HG03135 (cell line): ENCODE data around the gene C1orf116.

Experiments used
- ATAC-seq: cut with Tn5 transposase; IDR thresholded peaks from one replicate; pipeline ENCODE4 v1.9.1; 2021; ENCODE audit warnings: mild to moderate bottlenecking, moderate library complexity; ENCODE audit not compliant: unreplicated experiment

The C1orf116 gene

DNA sequence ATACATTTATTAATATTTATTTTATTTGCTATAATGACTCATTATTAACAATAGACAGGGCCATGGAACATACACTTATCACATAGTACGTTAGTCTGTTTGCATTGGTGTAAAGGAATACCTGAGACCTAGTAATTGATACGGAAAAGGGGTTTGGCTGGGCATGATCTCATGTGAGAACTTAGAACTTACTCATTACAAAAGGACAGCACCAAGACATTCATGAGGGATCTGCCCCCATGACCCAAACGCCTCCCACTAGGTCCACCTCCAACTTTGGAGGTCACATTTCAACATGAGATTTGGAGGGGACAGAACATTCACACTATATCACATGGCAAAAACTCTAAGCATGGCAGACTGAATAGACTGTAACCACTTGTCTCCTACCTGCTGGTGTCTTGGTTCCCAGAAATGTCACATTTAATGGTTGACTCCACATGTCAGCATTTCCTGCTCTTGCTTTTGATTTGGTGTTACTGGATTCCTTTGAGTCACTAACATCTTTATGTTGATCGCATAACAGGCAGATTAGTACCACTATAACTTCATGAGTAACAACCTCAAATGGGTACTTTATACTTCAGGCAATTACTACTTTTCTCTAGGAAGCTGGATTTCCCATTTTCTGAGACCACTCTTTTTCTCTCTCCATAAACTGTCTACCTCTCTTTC, 3.5 kb upstream of the C1orf116 start:
- ATAC-seq, result no peak

DNA sequence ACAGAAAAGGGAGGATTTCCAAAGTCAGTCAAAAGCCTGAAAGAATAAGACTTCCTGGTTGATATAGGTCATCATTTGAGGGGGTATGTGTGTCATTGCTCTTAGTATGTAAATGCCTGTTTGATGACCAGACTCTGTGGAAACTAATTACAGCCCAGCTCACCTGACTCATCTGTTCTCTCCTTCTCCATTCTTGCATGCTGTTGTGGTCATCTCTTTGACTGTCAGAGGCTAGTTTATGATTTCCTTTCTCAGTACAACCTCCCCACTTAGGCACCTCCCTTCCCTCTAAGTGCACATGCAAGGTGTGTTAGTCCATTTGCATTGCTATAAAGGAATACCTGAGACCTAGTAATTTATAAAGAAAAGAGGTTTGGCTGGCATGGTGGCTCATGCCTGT, 2.4 kb upstream of the C1orf116 start:
- ATAC-seq, result no peak

DNA sequence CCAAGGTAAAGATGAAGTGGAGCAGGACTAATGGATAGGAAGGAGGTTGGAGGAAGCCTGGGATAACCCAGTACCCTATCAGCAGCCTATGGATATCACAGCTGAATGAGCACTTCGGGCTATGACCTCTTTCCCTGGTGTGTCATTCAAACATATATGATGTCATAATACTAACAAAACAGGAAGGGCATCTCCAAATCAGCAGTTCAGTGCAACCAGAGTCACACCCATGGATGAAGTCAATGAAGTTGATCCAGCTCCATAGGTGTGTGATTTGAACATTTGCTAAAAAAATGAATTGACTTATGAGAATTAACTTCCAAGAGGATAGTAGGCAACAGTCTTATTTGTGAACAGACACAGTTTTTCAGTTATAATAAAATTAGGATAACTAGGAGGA, 1.7 kb upstream of the C1orf116 start:
- ATAC-seq, result no peak

DNA sequence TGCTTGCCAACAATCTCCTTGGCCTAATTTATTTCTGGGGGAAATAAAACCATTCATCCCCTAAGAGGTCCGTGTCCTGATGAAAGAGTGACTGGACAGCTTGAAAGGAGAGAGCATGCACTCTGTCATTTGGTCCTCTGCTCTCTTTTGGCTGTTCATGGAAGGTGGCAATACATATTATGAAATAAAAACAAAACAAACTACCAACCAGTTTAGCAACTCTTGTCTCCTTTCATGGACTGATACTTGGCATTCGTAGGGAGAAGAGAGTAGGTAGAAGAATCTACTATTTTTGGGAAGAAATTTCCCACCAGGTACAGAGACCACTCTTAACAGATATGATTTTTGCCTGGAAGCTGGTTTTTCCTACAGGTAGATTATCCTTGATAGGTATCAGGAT, 746 bp upstream of the C1orf116 start:
- no peak for ATAC-seq

GRCh38 chr1:207031632-207032264, 808 bp downstream of the C1orf116 start:
- ATAC-seq, result no peak

DNA sequence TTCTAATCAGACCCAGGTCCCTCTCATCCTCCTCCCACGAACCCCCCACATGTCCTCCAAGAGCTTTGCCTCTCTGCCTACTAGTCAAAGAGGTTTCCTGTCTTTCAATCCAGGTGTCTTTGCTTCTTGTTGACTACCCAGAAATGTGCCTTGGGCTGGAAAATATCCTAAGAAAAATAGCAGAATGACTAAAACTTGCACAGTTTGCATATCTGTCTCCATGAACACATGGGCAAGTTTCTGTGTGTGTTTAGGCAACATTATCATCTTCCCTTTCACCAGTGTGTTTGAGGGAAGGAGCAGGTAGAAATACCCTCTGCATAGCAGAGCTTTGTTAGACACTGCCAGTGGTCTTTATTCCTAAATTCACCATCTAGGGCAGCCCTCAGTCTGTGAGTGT, 1.5 kb downstream of the C1orf116 start:
- no peak for ATAC-seq

DNA sequence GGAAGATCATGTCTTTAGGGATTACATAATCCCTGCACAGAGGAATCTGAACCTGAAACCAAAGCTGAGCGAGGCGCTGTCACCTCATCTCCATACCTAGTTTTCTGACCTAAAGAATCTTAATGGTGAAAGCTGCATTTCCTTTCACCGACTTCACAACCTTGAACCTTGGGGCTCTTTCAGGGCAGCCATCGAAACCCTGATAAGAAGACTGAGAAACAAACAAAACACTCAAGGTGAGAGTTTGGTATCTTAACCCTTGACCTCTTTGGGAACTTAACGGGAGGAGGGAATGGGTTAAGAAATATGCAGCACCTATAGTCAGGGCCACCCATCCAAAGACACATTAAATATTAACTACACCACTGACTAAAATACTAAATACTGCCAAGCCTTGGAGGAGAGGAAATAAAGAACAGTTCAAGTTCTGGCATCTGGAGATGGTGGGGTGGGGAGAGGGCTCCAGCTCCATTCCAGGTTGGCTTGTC, 2.0 kb downstream of the C1orf116 start:
- no peak for ATAC-seq

GRCh38 chr1:207029701-207030521, 2.6 kb downstream of the C1orf116 start:
- no peak for ATAC-seq

DNA sequence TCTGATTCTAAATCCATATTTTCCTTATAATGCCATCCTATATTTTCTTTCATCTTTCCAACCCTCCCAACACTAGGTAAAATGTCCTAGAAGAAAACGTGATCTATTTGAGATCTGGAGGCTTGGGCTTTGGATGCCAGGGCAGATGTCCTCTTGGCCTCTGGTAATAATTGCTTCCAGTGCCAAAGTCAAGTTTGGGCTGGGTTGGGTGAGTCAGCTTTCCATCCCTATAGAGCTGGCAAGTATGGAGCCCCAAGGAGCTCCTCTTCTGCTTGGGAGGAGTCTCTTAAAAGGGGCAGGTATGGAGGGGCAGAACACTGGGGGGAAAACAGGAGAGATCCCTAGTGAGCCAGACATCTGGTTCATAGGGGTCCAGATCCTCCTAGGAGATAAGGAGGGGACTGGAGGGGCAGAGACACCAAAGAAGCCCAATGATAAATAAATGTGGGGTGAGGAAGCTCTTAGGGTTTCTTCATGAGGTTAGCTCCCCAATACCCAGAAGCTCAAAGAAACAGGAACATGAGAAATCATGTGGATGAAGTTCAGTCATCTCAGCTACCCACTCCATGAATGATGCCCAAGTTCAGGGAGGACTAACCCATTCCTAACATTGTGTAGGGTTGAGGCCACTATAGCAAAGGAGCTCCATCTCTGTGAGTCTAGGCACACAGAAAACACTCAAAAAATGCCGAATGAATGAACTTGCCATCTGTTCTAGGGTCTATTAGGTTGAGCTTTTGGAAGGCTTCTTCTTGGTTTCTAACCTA, 3.5 kb downstream of the C1orf116 start:
- no peak for ATAC-seq

GRCh38 chr1:207027921-207028320, 4.6 kb downstream of the C1orf116 start:
- ATAC-seq, result no peak

GRCh38 chr1:207027206-207027777, 5.3 kb downstream of the C1orf116 start:
- ATAC-seq, result no peak

DNA sequence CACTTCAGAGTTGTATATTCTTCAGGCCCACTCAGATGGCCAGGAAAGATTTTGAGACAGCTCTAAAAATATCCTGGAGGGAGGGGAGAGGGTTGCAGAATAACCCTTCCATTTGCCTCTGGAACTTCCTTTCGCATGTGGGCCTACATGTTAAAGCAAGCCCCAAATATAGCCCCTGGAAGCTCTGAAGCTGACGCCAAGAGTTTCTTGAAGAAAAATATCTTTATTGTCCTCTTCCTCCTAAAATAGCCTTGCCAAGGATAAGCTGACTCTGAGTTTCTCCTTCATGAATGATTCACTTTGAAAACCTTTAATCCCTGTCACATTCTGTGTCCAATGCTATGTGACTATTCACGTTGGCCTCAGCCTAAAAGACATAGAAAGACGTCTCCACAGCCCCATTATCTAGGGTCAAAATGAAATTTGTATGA, 6.4 kb downstream of the C1orf116 start:
- ATAC-seq, result no peak

DNA sequence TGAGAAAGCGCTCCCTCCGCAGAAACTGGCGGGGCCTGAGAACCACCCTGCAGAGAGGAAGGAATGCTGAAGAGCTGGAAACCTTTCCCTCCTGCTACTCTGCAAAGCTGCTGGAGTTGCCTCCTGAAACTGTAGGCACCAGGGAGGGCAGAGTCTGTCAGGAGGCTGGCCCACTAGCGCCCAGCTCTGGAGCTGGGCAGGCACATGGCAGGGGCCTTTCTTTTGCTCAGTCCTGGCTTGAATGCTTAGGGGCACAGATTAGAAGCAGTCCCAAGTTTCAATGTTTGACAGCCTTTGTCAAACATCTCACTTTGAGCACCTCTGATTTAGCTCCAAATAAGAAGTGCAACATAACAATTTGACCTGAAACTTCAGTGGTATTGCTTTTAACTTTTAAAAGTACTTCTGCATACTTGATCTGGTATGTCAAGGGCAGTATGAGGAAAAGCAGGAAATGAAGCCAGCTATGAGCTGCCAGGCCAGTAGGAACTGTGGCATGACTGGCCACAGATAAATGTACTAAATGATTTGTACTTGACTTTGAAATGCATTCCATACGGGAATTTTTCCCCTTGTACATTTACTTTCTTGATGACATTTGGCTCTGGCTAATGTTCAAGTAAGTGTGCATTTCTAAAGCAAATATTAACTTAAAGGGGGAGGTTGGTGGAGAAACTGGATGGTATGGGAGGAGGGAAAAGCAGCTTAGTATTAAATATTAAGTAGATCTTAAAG, 7.2 kb downstream of the C1orf116 start:
- no peak for ATAC-seq

DNA sequence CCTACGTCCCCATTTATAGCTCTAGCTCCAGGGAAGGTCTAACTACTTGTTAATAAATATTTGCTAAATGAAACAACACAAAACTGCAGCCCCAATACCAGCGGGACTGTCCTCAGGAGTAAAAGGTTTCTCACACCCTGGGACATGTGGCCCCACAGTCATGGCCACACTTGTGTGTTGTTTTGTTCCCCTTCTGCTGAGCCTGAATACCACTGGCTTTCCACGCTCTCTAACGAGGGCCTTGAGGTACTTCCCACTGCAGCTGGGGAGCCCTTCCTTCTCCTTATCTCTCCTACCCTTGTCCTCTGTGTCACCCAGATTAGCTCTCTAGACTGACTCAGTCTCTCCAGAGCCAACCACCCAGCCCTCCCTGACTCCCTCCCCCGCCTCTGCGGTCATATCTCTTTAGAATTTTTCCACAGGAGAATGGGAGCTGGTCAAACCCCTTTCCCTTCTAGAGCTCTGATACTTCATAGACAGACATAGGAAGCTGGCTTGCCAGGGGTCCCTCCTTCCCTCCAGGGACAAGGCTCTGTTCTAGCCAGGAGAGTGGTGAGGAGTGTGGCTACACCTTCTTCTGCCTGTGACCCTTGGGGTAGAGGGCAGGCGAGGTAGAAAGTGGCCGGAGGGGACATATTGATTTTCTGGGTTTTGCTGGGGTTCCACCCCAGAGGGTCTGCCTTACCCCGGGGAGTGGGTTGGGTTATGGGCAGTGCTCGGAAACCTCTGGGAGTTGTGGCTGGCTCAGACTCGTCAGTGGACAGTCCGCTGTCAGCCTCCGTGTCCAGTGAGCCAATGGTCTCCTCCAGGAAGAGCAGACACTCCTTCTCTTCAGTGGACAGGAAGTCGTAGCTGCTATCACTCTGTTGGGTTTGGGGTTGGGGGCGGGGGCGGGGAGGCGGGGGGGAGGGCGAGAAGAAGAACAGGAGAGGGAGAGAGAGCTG, 8.1 kb downstream of the C1orf116 start:
- no peak for ATAC-seq

DNA sequence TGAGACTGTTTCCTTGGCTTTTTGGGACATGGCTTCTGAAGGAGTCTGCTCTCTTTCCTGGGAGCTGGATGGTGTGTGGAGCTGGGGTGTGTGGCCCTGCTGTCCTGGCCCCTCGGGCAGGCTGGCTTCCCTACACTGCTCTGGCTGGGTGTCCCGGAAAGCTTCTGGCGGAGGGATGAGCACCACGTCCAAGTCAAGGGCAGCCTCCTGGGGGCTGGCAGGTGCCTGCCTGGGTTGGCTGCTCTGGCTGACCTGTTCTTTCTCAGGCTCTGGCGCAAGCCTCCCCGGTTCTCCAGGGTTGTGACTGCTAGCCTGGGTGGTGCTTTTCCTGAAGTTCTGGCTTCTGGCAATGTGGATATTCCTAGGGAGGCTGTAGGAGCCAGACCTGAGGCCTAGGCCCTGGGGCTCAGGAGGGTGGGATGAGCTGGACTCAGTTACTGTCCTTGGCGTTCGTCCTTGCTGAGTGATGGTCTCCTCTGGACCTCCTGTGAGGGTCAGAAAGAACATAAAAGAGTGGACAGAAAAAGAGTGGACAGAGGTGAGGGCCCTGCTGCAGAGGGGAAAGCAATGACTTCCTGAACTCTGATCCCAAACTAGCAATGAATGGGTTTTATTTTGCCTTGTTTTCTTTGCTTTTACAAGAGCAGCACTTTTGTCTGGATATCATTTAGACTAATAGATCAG, 9.4 kb downstream of the C1orf116 start:
- ATAC-seq, result no peak

GRCh38 chr1:207021876-207022596, 10.5 kb downstream of the C1orf116 start:
- ATAC-seq, result no peak

DNA sequence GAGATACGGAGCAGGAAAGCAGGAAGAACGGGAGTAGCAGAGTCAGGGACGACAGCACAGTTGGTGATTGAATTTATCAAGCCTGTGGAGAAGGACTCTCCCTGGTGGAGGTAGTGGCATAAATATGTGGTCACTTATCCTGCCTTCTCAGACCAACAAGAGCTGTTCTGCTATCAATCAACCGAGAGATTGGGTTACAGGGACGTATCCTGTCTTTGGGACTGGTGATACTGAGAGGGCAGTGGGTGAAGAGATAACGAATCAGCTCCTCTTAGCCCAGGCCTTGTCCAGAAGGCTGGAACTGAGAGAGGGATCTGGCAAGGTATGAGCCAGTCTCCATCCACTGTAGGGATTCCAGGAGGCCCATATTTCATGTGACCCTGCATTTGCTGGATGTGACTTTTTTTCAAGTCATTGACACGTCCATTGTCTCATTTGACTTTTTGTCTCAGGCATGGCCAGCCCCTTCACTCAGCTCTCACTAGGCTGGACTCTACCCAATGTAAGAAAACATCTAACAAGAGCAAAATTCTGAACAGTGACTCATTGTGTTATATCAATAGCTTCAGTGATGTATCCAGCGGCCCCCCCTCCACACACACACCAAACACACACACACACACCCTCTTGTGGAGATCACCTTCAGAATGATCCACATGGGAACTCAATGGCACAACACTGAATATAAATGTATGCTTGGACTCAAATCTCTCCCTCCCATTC, 11.3 kb downstream of the C1orf116 start:
- no peak for ATAC-seq
